SIG-M5 treated with dmso at 0.1 percent for 504 hours (cell line): ENCODE results near the gene TEDC2.
A peak's percentile ranks its signal among the peaks of the same experiment; 100 is the strongest.
"Not testable (repeated sequence)": the region's sequence is repeated elsewhere in the genome, so short reads cannot be mapped to it uniquely, and the experiment has no call there.

Experiments
- DNase-seq: peaks from one replicate; lab custom pipeline; 2025; ENCODE audit not compliant: unreplicated experiment; lab: John Stamatoyannopoulos, UW

The TEDC2 gene, protein sequence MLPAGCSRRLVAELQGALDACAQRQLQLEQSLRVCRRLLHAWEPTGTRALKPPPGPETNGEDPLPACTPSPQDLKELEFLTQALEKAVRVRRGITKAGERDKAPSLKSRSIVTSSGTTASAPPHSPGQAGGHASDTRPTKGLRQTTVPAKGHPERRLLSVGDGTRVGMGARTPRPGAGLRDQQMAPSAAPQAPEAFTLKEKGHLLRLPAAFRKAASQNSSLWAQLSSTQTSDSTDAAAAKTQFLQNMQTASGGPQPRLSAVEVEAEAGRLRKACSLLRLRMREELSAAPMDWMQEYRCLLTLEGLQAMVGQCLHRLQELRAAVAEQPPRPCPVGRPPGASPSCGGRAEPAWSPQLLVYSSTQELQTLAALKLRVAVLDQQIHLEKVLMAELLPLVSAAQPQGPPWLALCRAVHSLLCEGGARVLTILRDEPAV

GRCh38 chr16:2459647-2460390 is at the start of gene TEDC2:
Gene TEDC2 (plus strand): TSS chr16:2460109. CDS start chr16:2460145, 36 bp downstream.
- DNase-seq = peak; percentile 90

GRCh38 chr16:2415085-2415484 is 44.8 kb upstream of the TEDC2 start:
- no peak for DNase-seq

DNA sequence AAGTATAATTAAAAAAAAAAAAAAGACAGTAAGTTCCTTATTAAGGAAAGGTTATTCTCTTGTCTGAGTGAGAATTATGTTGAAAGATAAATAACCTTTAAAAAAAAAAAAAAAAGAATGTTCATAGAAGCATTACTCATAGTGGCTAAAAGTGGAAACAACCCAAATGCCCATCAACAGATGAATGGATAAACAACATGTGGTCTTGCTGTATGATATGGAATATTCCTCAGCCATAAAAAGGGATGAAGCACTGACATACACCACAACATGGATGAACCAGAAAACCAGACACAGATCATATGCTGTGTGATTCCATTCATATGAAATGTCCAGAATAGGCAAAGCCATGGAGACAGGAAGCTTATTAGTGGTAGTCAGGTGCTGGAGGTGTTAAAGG is 39.9 kb upstream of the TEDC2 start:
- no peak for DNase-seq

GRCh38 chr16:2422123-2422867 is 37.6 kb upstream of the TEDC2 start:
- no peak for DNase-seq

DNA sequence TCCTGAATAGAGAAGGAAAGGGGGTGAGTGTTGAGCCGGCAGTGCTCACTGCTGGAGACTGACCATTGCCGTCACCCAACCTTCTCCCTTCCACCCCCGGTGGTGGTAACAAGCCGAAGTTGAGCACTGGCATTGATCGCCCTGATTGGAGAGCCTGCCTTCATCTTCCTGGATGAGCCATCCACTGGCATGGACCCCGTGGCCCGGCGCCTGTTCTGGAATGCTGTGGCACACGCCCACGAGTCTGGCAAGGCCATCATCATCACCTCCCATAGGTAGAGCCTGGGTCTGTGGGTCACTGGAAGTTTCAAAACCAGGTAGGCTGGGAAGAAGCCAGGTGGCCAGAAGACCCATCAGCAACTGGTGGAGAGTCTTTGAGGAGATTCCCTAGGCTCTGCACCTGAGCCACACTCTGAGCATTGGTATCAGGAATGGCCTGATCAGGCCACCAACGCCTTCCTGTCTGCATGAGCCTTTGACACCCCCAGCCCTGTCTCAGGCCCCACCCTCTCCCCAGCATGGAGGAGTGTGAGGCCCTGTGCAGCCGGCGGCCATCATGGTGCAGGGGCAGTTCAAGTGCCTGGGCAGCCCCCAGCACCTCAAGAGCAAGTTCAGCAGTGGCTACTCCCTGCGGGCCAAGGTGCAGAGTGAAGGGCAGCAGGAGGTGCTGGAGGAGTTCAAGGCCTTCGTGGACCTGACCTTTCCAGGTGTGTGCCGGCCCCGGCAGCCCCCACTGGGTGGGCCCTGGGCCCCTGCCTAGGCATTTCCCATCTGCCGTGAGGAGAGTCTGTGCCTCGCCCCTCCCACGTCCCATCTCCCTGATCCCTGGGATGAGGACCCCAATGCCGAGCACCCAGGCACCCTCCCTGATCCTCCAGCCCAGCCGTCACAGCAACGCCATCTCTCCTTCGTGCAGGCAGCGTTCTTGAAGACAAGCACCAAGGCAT is 35.6 kb upstream of the TEDC2 start:
- no peak for DNase-seq

DNA sequence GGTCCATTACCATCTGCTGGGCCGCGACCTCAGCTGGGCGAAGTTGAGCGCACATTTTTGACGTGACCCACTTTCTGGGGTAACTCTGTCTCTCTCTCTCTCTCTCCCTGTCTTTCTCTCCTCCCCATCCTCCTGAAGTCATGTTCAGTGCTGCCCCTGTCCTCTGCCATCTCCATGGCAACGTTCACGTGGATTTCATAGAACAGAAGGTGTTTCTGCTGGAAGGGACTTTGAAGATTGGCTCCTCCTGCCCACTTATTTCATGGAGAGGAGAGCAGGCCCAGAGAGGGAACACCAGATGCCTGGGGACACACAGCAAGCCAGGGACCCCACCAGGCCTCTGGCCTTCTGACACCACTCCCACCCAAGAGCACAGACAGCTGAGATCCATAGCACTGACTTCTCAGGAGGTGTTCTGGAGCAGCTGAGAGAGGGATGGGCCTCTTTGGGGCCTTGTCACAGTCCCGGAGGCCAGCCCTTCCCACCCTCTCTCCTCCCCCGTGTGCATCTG is 34.8 kb upstream of the TEDC2 start:
- DNase-seq = no peak

DNA sequence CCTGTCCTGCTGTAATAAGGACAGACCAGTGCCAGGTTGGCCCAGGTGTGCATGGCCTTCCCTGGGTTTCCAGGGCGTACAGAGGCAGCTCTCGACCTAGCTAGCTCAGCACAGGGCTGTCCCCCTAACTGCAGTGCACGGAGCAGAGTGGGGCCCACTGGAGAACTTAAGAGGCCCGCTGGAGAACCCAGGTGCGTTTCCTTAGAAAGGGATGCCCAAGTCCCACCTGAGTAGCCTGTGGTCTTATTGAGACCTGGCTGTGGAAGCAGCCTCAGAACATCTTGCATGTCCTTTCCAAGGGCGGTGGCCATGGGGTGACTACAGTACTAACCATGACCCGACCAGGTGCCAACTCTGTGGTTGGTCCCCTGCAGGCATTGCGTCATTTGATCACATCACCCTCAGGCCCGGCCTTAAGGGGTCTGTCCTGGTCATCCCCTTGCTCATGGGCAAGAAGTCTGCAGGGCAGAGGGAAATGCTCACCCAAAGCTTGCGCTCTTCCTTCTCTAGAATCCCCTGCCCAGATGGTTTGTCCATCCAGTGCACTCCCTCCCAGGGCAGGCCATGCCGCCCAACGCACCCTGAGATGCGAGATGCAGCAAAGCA is 34.0 kb upstream of the TEDC2 start:
- no peak for DNase-seq

- DNase-seq = no peak
These were observed 33.0 kb upstream of the TEDC2 start for GRCh38 chr16:2426941-2427361.

DNA sequence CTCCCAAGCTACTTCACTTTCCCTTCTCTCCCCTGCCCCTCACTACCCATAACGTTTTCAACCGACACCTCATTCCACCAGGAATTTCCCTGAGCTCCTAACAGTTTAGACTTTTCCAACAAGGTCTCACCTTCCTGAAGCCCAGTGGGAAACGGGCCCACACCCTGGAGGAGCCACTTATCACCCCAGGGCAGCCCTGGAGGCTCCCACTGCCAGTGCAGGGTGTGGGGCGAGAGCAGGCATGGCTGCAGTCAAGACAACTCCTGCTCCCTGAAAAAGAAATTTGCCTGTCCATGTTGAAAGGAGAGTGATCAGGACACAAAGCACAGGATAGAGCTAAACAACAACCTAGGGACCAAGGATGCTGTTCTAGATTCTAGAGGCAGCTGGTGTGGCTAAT is 32.4 kb upstream of the TEDC2 start:
- DNase-seq = no peak

- DNase-seq = no peak
These were observed 31.7 kb upstream of the TEDC2 start for GRCh38 chr16:2428051-2428783.

DNA sequence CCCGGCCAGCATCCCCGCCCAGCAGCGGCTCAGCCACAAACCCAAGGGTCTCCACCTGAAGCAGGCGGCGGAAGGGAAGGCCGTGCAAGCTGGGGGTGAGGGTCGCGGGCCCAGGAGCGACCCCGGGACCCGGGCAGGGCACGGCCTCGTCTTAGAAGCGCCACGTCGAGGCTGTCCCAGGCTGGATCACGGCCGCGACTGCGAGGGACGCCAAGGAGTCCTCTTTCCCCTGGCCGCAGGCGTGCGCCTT is 31.2 kb upstream of the TEDC2 start:
- no peak for DNase-seq

DNA sequence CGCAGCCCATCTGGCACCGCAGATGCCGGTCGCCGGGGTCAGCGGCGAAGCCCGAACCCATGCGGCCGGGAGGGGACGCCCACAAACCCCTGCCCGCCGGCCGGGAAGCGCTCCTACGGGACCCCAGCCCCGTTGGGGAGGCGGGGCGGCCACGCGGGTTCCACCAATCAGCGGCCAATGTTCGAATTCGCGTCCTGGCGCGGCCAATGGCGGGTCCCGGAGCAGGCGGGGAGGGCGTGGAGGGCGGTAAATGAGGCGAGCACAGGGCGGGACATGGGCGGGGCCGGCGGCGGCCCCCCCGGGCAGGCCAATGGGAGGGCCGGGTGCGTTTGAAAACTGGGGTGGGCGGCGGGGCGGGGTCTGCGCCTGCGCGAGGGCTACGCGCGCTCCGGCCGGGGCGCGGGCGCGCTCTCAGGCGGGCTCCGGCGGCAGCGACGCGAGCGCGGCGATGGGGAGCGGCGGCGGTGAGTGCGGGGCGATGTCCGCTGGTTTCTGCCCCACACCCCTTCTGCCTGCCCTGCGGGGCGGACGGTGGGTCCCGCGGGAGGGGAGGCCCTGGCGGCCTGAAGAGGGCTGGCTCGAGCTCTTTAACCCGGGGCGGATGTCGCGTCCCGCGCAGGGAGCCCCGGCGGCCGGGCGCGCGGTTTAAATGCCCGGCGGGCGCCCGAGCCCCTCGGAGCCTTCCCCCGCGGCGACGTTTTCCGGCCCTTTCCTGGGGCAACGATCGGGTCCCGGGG is 30.7 kb upstream of the TEDC2 start, which contains the start of gene CCNF:
CCNF (plus strand) TSS at position 414 of the 737 bp plus-strand sequence; CDS start at position 449, 35 bp downstream.
- DNase-seq = peak; percentile 88

- peak; percentile 40 for DNase-seq
These were observed 29.9 kb upstream of the TEDC2 start for GRCh38 chr16:2429771-2430663.

- DNase-seq = no peak
These were observed 27.6 kb upstream of the TEDC2 start for GRCh38 chr16:2432286-2432685.

- no peak for DNase-seq
These were observed 27.0 kb upstream of the TEDC2 start for GRCh38 chr16:2432801-2433505.

DNA sequence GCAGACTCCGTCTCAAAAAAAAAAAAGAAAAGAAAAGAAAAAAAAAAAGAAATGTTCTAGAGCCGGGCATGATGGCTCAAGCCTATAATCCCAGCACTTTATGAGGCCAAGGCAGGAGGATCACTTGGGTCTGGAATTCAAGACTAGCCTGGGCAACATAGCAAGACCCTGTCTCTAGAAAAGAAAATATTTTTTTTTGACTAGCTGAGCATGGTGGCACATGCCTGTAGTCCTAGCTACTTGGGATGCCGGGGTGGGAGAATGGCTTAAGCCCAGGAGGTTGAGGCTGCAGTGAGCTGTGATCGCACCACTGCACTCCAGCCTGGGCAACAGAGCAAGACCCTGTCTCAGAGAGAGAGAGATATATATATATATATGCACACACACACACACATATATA is 24.7 kb upstream of the TEDC2 start:
- not testable (repeated sequence) for DNase-seq

GRCh38 chr16:2436110-2436509 is 23.8 kb upstream of the TEDC2 start:
- no peak for DNase-seq
